ENCODE results near the gene C2CD4C.
"Not testable (repeated sequence)": the region's sequence is repeated elsewhere in the genome, so short reads cannot be mapped to it uniquely, and the experiment has no call there.

C2CD4C gene

GRCh38 chr19:362154-362553, 46.8 kb downstream of the C2CD4C start:
- no peak for DNase-seq

GRCh38 chr19:359653-359925, 49.4 kb downstream of the C2CD4C start:
- no peak for DNase-seq

- not testable (repeated sequence) for DNase-seq
Measured at GRCh38 chr19:355536-355935, 53.4 kb downstream of the C2CD4C start.
